GM12891 (cell line): Measurements from ENCODE around the gene RABEP1.

ENCODE experiments used
- PAX5 ChIP-seq: IDR thresholded peaks from 2 replicates; pipeline ENCODE4 v1.6.1; 2011; ENCODE audit warnings: low read length, moderate library complexity, mild to moderate bottlenecking; ENCODE audit not compliant: insufficient read depth, severe bottlenecking
- POLR2A ChIP-seq: IDR thresholded peaks from 2 replicates; pipeline ENCODE4 v1.6.1; 2011; ENCODE audit warnings: low read depth, low read length, control low read depth

DNA sequence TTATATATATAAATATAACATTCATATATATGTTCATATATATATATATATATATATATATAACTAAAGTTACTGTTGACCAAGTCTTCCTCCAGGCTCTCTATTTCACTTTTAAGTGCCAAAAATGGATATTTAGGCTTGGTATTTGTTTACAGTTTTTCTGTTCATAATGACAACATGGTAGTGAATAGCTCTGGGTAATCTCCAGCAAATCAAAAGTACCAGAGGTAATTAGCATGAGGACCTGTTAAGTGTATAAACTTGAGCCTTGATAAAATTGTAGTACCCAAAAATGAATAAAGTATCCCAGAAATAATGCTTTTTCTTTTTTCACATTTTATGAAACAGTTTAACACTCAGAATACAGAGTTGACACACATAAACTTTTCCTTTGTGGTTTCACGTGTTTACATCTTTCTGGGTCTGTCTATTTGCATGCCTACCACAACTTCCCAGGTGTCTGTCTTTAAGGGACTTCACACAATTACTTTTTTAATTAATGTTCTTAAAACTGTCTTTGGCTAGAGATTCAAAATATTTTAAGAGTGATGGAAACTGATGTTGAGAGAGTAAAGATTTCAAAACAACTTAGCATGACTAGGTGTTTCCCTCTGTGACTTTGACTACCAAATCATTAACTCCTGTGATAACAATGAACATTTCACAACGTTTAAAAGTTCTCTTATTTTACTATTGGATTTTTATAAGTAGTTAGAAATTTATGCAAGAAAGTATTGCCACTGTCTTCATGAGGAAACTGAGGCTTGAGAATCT lies 47.9 kb downstream of the RABEP1 start:
- no peak for TF ChIP-seq POLR2A
- TF ChIP-seq PAX5, result no peak
